Head of caudate nucleus (tissue), 42 donors: ENCODE data around the gene EHMT2.
"Not testable (repeated sequence)": the region's sequence is repeated elsewhere in the genome, so short reads cannot be mapped to it uniquely, and the experiment has no call there.

ENCODE experiments used
- DNase-seq, 42 donors: peaks; one replicate each; pipeline versions ENCODE4 v3.0.0 to v3.0.0-alpha.2; 2020 to 2021; ENCODE audit warnings: mixed read lengths in 7 of 42
- intact Hi-C: fragments of 100-400 bp; cut with DNase I; formaldehyde crosslinking; loops from one replicate; pipeline ENCODE4 v1.15.0; 2022

The EHMT2 gene

GRCh38 chr6:31897612-31898382 lies at the start of gene EHMT2:
EHMT2 (minus strand) TSS chr6:31897698; CDS start chr6:31897677, 21 bp downstream.
- intact Hi-C loops = loop anchor here (5.0 kb wide), 1 partner anchor 35 kb away; the partner anchor contains the start of gene NEU1
- DNase-seq = peak; percentile 79 to 96 (median 93)

GRCh38 chr6:31947070-31947675 lies 49.7 kb upstream of the EHMT2 start:
- intact Hi-C loops = no loop called here
- DNase-seq = no peak

GRCh38 chr6:31946370-31946885 lies 48.9 kb upstream of the EHMT2 start:
- DNase-seq = no peak
- intact Hi-C loops = no loop called here

GRCh38 chr6:31945507-31946369 lies 48.2 kb upstream of the EHMT2 start, which contains the start of gene CFB:
CFB (plus strand) TSS chr6:31946095; CDS start chr6:31946222, 127 bp downstream.
- peak in 5 of 42 donors; percentile 17 to 41 (median 26) for DNase-seq
- intact Hi-C loops = no loop called here

GRCh38 chr6:31945154-31945506 lies 47.6 kb upstream of the EHMT2 start:
- intact Hi-C loops = no loop called here
- no peak for DNase-seq

GRCh38 chr6:31943742-31944141 lies 46.2 kb upstream of the EHMT2 start:
- no peak for DNase-seq
- intact Hi-C loops = no loop called here

- intact Hi-C loops = no loop called here
- no peak for DNase-seq
These were observed 42.8 kb upstream of the EHMT2 start for GRCh38 chr6:31940256-31940664.

GRCh38 chr6:31935823-31936222 lies 38.3 kb upstream of the EHMT2 start:
- DNase-seq = no peak
- intact Hi-C loops = no loop called here

GRCh38 chr6:31935021-31935420 lies 37.5 kb upstream of the EHMT2 start:
- intact Hi-C loops = no loop called here
- no peak for DNase-seq

GRCh38 chr6:31933537-31933936 lies 36.0 kb upstream of the EHMT2 start:
- intact Hi-C loops = no loop called here
- DNase-seq = no peak

GRCh38 chr6:31932137-31932536 lies 34.6 kb upstream of the EHMT2 start:
- DNase-seq, intact Hi-C loops: not testable (repeated sequence)

- DNase-seq = no peak
- intact Hi-C loops = no loop called here
These were observed 33.5 kb upstream of the EHMT2 start for GRCh38 chr6:31930962-31931361.

- DNase-seq = no peak
- intact Hi-C loops = no loop called here
These were observed 31.1 kb upstream of the EHMT2 start for GRCh38 chr6:31928672-31928939.

GRCh38 chr6:31927863-31928671 lies 30.6 kb upstream of the EHMT2 start:
- no peak for DNase-seq
- intact Hi-C loops = no loop called here

GRCh38 chr6:31927242-31927862 lies 29.9 kb upstream of the EHMT2 start, which contains the start of gene C2:
C2 (plus strand) TSS chr6:31927717; CDS start chr6:31927753, 36 bp downstream.
- intact Hi-C loops = no loop called here
- DNase-seq = no peak

- DNase-seq = peak in 14 of 42 donors; percentile 10 to 61 (median 23)
- intact Hi-C loops = no loop called here
These were observed 25.4 kb upstream of the EHMT2 start for GRCh38 chr6:31922942-31923341.

GRCh38 chr6:31920811-31921210 lies 23.3 kb upstream of the EHMT2 start:
- DNase-seq = no peak
- intact Hi-C loops = no loop called here

- DNase-seq = no peak
- intact Hi-C loops = no loop called here
These were observed 22.3 kb upstream of the EHMT2 start for GRCh38 chr6:31919624-31920303.
